CD4-positive, alpha-beta T cell treated with Interleukin-15 for 4 hours (primary cell): ENCODE results near the gene SLC7A7.
"Not testable (repeated sequence)": the region's sequence is repeated elsewhere in the genome, so short reads cannot be mapped to it uniquely, and the experiment has no call there.

Source experiments
- DNase-seq: peaks from one replicate; pipeline ENCODE4 v3.0.0-alpha.2; 2020; ENCODE audit warnings: low spot score

SLC7A7 gene

DNA sequence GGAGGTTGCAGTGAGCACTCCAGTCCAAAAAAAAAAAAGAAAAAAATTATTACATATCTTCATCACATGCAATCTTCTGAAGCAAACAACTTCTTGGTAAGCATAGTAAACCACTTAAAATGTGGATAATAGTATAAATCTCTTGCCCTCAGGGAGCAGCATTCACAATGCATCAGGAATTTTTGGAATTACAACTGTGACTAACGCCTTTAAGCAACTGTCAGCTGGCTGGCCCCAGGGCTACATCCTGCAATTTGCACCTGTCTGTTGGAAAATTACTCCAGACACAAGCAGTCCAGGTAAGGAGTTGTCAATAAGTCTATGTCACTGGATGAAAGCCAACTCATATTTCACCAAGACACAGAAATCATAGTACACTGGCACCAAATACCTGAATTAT, 5.5 kb upstream of the SLC7A7 start:
- DNase-seq, result no peak

GRCh38 chr14:22819151-22819988, 4.1 kb upstream of the SLC7A7 start:
- no peak for DNase-seq

- DNase-seq, result no peak
Measured at GRCh38 chr14:22814373-22814772, 862 bp downstream of the SLC7A7 start.

DNA sequence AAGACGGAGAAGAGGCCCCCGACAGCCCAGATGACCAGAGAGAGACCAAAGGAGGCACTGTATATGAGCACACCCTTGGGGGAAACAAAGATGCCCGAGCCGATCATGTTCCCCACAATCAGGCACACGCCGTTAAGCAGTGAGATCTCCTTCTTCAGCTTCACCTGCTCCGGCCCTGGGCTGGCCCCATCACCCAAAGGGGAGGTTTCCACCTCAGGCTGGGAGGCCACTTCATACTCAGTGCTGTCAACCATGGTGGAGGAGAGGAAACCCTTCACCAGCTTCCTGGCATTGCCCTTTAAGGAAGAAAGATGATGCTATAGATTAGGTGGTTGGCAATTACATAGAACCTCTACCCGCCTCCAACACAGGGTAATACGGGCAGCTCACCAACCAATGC, 2.1 kb downstream of the SLC7A7 start:
- no peak for DNase-seq

- no peak for DNase-seq
Measured at GRCh38 chr14:22812744-22813143, 2.5 kb downstream of the SLC7A7 start.

GRCh38 chr14:22811722-22812121, 3.5 kb downstream of the SLC7A7 start:
- no peak for DNase-seq

DNA sequence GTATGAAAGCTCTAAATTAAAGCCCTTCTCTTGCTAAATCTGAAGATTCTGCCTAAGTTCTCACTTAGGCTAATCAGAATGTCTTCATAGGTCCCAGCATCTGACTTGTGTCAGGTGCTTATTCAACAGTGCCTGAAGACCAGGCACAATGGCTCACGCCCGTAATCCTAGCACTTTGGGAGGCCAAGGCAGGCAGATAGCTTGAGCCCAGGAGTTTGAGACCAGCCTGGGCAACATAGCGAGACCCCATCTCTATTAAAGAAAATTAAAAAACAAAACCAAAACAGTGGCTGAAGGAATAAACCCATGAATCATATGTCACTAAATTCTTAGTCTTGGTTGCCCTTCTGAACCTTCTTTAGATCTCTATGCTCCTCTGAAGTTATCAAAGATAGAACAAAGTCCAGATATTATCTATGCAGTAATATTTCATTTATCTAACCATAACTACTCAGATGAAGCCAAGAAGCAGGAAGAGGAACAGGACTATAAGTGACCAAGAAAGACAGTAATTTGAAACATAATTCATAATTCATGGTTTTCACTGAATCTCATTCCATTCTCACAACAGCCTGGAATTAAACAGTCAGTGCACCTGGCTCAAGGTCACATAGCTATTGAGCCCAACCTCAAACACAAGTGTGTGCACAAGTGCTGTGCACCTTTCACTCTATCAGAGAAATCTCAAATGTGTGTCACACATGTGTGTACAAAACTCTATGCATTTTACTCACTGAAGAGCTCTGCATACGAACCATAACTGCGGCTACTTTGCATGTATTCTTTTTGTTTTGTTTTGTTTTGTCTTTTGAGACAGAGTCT, 6.6 kb downstream of the SLC7A7 start:
- no peak for DNase-seq

GRCh38 chr14:22807432-22808087, 7.7 kb downstream of the SLC7A7 start:
- DNase-seq, result no peak

- not testable (repeated sequence) for DNase-seq
Measured at GRCh38 chr14:22805235-22805634, 10.0 kb downstream of the SLC7A7 start.

GRCh38 chr14:22803687-22803974, 11.6 kb downstream of the SLC7A7 start:
- DNase-seq, result no peak

DNA sequence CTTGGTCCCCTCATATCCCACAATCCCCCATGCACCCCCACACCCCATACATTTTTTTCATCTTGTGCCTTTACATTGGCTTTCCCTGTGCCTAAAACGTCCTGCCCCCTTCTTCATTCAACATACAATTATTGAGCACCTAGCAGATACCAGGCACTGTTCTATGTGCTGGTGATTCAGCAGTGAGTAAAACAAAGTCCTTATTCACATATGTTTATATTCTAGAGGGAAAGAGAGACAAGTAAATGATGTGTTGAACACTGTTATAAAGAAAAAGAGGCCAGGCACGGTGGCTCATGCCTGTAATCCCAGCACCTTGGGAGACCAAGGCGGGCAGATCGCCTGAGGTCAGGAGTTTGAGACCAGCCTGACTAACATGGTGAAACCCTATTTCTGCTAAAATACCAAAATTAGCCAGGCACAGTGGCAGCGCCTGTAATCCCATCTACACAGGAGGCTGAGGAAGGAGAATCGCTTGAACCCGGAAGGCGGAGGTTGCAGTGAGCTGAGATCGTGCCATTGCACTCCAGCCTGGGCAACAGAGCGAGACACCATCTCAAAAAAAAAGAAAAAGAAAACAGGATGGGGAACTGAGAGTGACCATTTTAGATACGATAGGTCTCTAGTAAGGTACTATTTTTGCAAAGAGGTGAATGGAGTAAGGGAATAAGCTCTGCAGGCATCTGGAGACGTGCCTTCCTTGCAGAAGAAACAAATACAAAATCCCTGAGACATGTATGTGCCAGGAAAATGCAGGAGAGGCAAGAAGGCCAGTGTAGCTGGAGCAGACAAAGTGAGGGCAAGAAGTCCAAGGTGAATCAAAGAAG, 12.2 kb downstream of the SLC7A7 start:
- DNase-seq, result no peak

DNA sequence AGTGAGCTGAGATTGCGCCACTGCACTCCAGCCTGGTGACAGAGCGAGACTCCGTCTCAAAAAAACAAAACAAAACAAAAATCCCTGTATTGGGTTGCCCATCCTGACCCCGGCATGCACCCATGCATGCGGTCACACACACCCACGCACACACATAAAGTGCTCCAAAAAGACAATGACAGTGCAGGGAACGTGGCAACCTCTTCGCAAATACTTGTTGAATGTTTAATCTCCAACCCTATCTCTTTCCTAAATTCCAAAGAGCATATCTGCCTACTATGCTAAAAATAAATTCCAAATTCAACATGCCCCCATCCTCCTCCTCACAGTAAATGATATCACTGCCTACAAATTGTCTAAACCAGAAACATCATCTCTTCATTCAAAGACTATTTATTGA, 13.5 kb downstream of the SLC7A7 start:
- DNase-seq, result no peak

GRCh38 chr14:22800346-22800745, 14.9 kb downstream of the SLC7A7 start:
- no peak for DNase-seq

DNA sequence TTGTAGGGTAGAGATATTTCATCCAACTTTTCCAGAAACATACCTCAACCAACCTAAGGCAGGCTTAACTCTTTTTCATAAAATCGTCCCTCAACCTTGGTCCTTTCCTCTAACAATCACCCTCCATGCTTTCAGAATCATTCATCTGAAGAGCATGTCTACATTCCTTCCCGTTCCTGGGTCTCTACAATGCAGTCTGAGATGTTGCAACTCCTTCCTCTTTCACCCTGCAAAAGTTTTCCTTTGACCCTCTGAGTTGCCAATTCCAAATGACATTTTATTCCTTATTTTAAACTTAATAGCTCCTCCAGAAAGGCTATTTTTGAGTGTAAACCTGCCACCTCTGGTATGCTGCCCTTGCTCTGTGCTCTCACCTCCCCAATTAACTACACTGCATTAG, 16.7 kb downstream of the SLC7A7 start:
- DNase-seq, result no peak

DNA sequence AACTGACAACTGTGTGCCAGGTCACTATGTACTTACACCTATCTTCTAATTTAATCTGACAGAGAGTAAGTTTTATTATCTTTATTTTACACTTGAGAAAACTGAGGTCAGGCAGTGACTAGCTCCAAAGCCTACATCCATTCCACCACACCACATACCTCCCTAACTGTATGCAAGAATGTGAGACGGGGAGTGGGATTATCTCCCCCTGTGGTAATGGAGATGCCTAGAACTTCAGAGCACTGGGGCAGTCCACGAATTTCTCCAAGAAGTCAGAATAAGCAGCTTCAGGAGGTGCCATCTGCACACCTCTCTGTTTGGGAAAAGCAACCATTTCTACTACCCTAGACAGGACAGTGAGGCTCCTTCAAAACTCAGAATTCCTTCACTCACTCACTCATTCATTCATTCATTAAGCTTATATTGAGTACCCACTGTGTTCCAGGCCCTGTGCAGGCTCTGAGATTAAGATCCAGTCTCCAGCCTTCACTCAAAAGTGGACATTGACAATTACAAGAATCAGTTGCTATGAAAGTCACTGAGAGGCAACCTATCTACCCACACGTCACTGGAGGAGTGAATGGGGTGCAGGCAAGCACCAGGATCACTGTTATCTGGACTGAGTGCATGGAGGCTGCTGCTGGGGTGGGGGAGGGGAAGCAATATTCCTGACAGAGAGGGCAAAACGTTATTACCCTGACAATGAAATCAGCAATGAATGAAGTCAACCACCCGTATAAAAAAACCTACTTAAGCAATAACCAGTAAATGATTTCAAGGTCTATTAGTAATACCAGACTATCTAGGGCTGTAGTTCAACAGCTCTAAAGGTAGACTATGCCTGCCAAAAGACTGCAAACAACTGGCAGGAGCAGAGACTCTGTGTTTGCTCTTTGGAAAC, 18.0 kb downstream of the SLC7A7 start:
- no peak for DNase-seq

DNA sequence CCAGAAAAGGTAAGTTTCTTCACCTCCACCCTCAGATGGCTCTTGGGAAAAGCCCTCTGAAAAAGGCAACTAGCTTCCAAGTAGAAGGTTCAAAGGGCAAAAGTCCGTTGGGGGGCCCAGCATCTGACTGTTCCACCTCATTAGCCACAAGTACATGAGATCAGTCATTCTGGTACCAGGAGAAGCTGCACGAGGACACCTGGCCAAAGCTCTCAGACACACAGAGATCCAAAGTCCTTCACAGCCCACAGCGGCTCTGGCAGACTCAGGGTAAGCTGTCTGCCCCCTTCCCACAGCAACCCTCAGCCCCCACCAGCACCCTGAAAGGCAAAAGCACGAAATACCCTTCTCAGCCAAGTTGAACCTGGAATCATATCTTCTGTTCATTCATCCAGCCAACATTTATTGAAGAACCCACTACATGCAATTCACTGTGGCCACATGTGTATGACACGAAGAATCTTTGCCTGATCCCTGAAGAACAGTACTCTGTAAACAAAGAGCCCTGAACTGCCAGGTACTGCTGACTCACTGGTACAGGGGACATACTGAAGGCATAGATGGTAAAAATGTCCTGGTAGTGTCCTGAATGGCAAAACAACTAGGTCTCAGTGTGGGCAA, 19.0 kb downstream of the SLC7A7 start:
- DNase-seq, result no peak

DNA sequence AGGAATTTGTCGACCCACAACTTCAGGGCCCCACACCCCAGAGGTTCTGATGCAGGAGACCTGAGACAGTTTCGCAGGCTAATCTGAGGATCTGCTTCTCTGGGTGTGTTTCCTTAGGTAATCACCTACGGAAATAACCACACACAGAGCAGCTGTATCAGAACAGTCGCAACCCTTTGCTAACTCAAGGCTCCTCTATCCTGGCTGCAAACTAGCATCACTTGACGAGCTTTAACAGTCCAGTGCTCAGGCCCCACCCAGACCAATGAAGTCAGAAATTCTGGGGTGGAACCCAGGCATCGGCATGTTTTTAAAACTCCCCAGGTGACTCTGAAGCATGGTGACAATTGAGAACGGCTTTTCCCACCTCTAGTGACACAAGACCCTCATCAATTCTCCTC, 20.7 kb downstream of the SLC7A7 start:
- no peak for DNase-seq

DNA sequence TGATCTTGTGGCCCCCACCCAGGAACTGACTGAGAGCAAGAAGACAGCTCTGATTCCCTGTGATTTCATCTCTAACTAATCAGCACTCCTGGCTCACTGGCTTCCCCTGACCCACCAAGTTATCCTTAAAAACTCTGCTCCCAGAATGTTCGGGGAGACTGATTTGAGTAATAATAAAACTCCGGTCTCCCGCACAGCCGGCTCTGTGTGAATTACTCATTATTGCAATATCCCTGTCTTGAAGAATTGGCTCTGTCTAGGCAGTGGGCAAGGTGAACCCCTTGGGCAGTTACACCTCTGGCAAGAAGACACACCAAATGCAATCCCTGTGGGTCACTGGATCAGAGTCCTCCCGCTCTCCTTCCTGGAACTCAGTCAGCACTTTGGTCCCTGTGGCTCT, 21.3 kb downstream of the SLC7A7 start:
- DNase-seq, result no peak

- not testable (repeated sequence) for DNase-seq
Measured at GRCh38 chr14:22793550-22793949, 21.7 kb downstream of the SLC7A7 start.

- no peak for DNase-seq
Measured at GRCh38 chr14:22792158-22792557, 23.1 kb downstream of the SLC7A7 start.

- no peak for DNase-seq
Measured at GRCh38 chr14:22791301-22791700, 23.9 kb downstream of the SLC7A7 start.
